MV-4-11 (cell line): ENCODE measurements around the gene LAYN.

Experiments used
- DNase-seq: peaks from one replicate; lab custom pipeline; 2025; lab: John Stamatoyannopoulos, UW

LAYN gene

DNA sequence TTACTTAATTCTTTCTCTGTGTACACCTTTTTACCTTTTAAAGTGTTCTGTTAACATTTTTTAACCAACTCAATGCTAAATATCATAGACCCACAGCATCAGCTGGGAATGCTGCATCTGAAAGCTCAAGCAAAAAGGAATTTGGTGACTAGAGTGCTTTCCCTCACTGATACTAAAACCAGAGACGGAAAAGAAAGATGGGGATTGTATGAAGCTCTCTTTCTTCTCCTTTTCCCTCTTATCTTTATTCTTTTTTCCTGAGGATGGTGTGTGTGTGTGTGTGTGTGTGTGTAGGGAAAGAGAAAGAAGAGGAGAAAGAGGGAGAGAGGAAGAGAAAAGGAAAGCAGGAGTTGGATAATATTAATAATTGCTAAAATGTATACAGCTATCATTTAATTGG lies 57.6 kb downstream of the LAYN start:
- DNase-seq, result no peak

DNA sequence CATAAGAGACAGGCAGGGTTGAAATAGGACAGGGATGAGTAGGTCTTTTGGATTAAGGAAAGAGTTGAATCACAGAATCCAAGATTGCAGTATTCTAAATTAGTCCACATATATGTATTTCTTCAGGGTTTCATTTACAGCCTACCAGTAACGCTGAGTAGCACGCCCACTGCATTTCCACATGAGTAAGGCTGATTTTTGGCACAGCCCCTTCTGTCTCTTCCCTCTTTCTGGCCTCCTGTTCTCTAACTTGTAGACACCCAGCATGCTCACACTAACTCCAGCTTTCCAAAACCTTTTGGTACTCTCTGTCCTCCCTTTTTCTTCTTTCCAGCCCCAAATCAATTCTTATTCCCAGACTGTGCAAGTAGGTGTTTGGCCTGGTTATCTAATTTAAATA lies 58.0 kb downstream of the LAYN start:
- DNase-seq, result no peak

DNA sequence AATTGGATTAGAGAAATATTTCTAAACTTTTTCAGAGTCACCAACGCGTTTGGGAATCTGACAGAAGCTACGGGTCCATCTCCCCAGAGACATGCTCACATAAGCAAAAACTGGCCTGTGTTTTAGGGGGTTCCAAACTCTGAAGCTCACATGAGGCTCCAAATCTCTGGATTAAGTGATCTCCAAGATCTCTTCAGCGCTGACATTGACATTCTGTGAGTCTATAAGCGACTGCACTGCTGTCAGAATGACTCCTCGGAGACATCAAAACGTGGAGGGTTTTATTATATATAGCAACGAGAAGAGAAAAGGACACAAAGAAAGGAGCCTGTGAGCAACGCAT lies 61.1 kb downstream of the LAYN start:
- DNase-seq, result no peak

DNA sequence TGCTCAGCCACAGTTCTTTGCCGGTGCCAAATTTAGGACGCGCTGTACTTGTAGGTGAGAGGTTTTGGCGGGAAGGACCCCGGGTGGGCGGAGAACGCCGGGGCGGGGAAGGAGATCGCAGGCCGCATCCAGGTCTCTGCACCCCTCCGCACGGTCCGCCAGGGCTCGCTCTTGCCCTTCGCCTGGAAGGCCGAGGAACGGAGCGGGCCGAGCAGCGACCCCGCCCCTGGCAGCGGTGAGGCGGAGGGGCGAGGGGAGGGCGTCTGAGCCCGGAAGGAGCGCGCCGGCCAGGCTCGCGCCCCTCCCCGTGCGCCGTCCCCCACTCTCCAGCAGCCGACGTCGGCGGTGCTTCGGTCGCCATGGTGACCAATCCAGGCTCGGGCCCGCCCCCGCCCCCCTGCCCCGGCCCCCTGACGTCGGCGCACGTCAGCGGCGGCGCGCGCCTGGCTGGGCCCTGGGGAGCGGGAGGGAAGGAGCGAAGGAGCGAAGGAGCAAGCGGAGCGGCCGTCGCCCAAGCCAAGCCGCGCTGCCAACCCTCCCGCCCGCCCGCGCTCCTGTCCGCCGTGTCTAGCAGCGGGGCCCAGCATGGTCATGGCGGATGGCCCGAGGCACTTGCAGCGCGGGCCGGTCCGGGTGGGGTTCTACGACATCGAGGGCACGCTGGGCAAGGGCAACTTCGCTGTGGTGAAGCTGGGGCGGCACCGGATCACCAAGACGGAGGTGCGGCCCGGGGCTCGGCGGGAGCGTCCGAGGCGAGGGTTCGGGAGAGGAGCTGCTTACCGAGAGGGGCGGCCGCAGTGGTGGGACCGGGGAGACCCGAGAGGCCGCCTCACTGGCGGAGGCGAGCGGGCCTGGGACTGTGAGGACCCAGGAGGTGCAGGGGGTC lies 61.7 kb downstream of the LAYN start, which contains the start of gene SIK2:
SIK2 (plus strand) TSS at position 471 of the 886 bp plus-strand sequence; CDS start at position 586, 115 bp downstream.
- peak; percentile 85 for DNase-seq

DNA sequence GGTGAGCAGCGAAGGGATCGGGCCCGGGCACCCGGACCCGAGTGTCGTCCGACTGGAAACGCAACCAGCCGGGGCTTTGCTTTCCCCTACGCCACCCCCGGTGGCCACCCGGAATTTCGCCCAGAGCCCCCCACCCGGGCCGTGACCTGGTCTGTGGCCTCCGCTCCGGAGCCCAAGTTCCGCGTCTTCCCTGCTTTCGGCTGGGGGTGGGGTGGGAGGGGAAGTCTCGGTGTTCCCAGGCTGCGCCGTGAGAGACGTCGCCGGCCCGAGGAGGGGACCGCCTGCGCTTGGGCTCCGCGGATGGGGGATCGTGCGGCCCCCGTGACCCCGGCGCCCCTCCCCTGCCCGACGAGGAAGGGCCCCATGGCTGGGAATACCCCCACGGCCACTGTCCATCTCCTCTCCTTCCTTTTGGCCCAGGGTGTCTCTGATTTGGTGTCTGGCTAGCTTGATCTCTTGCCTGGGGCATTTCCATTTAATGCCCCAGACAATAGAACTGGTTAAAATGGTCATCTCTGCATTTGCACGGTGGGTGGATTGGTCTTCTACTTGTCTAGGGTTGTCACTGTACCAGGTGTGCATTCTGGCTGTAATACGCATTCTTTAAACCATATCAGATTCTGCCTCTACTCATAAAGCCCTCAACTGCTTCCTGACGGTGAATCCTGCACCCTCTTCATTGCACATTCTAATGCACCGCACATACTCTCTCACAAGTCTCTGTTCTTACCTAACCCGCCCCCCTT lies 62.5 kb downstream of the LAYN start:
- no peak for DNase-seq

DNA sequence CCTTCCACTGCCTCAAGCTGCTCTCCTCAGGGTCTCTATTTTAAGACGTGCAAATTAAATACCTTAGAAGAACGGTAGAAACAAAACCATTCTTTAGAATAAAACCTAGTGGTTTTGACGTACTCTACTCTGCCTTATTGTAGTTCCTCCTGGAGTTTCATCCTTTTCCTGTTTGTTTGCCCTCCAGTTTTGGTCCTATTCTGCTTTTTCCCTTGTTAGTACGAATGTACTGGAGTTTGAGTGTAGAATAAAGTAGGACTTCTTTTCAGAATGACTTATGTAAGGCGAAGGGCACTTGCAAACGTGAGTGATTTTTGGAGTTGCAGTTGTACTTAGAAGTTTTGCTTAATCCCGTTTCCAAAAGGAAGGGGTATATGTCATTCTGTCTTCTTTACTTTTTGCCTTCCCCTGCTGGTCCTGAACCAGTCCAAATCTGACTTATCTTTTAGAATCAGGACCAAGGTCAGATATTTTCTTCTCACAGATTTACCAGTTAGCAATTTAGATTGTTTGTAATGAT lies 63.2 kb downstream of the LAYN start:
- DNase-seq, result no peak

DNA sequence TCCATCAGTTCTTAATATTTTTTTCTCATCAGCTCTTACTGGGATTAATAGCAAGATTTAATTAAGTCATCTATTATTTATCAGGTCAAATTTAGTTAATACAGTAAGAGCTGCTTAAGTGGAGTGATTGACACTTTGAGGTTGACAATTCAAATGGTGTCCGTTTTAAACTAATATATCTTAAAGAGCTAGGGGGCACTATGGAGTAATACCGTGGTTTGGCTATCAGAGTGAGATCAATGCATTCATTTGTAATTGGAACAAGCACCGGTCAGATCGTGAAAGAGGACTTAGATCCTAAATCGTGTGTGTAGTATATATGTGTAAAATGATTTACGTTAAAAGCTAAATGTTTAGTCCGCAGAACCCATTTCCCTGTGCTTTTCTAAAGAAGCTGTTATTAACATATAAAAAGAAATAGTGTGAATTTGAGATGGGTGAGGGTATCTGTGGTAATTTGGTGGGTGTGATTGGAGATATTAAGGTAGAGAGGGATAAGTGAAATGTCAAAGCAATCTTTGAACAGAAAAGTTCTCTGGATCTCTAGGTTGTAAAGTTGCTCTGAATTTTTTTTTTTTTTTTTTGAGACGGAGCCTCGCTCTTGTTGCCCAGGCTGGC lies 64.0 kb downstream of the LAYN start:
- DNase-seq, result peak; percentile 23

DNA sequence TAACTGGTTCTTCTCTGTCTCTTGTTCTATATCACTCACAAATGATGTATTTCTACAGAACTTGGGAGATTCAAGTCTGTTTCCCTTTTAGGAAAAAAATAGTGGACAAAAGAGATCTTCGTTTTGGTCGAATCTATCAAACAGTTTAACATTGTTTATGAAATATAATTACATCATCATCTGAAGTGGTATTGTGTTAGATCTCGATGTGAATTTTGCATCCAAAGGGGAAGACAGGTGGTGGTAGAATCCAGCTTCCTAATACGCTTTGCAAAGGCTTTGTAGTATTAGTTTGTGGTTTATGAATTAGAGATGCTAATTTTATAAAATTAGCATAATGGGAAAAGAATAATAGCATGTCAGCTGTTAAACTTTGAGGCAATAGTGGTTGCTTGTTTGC lies 65.2 kb downstream of the LAYN start:
- DNase-seq, result no peak

DNA sequence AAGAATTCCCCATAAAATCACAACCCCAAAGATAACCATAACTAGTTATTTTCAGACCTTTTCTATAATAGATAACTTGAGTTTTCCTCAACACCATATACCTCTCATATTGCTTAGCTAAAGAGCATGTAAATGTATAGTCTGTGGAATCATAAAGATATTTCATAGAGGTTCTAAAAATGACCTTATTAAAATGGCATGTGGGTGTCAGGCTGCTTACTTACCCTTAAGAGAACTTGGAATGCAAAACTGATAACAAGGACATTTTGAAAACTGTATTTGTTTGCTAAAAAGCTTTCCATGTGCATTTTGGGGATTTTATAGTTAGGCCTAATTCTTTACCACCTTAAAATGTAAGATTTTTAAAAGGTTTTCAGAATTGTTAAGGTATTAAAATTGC lies 66.5 kb downstream of the LAYN start:
- DNase-seq, result no peak

DNA sequence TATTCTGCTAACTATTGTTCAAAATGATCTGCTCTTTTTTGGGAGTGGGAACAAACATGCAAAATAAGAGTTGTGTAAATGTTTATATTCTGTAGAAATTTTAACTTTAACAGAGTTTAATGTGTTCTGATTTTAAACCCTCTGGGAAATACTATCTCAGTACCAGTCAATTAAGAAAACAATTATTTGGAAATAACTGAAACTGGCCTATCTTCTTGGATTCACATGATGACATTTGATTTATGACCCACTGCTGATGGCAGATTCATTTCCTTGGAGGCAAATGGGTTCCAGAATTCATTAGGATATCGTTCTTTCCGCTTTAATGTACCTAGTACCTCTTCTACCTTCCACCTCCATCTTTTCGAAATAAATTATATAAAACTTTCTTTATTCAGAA lies 67.2 kb downstream of the LAYN start:
- no peak for DNase-seq
